Gastrocnemius medialis (tissue), 4 donors: Measurements from ENCODE around the gene CMTM4. TPM values are rescaled to one million over a fixed set of nuclear protein-coding genes. Genes with fewer than 3 reads are reported as not detected.

ENCODE experiments used
- ATAC-seq, 2 donors: fragments of 150-250 bp; one replicate each; pipeline ENCODE4 v1.9.1; 2016
- DNase-seq, 2 donors: peaks; one replicate each; pipeline ENCODE4 v3.0.0-alpha.2; 2019
- H3K27ac ChIP-seq, 4 donors: fragments of 200-600 bp; sonication (generic); 1 replicate in 1 of 4; 2 replicates in 3 of 4; pipeline ENCODE4 v1.5.1; 2016 to 2018; ENCODE audit warnings: mild to moderate bottlenecking in 2 of 4, moderate library complexity in 1 of 4
- H3K27me3 ChIP-seq, 3 donors: fragments of 200-600 bp; sonication (generic) in 2 of 3; 1 replicate in 1 of 3; 2 replicates in 2 of 3; pipeline versions ENCODE4 v1.5.1 to v1.6.0; 2016 to 2019; ENCODE audit warnings: mild to moderate bottlenecking in 1 of 3, moderate library complexity in 1 of 3
- H3K36me3 ChIP-seq, 2 donors: fragments of 200-600 bp; sonication (generic) in 1 of 2; one replicate each; pipeline ENCODE4 v1.5.1; 2017 to 2018
- H3K4me1 ChIP-seq, 2 donors: fragments of 200-600 bp; sonication (generic) in 1 of 2; one replicate each; pipeline ENCODE4 v1.5.1; 2016 to 2017; ENCODE audit warnings: mild to moderate bottlenecking in 2 of 2
- H3K4me3 ChIP-seq, 4 donors: fragments of 200-600 bp; sonication (generic) in 3 of 4; 1 replicate in 1 of 4; 2 replicates in 3 of 4; pipeline ENCODE4 v1.5.1; 2016 to 2019; ENCODE audit warnings: mild to moderate bottlenecking in 2 of 4
- H3K9me3 ChIP-seq, 3 donors: fragments of 200-600 bp; sonication (generic) in 2 of 3; 1 replicate in 1 of 3; 2 replicates in 2 of 3; pipeline ENCODE4 v1.5.1; 2016 to 2019
- POLR2A ChIP-seq, 2 donors: fragments of 450-650 bp; IDR thresholded peaks; one replicate each; pipeline ENCODE4 v1.6.1; 2017; ENCODE audit warnings: antibody characterized with exemption in 2 of 2, mild to moderate bottlenecking in 2 of 2, moderate library complexity in 2 of 2
- in situ Hi-C, 4 donors: fragments of 200-750 bp; cut with MboI; loops; one replicate each; pipeline versions ENCODE4 v1.15.0 to v1.8.0; 2017; ENCODE audit warnings: low sequenced_read_pairs in 4 of 4
- intact Hi-C: fragments of 100-400 bp; cut with DNase I; formaldehyde crosslinking; loops from one replicate; pipeline ENCODE4 v1.15.1; 2023; ENCODE audit warnings: low total_unique reads
- total RNA-seq, 4 donors: library from RNA; depleted of rRNA; stranded (reverse); fragments of >200 nt; gene quantifications; one replicate each; pipeline versions ENCODE4 v1.1.0 to v1.2.3, GENCODE V29; 2016
- TF ChIP-seq, protein P1 (sequence below), 5 experiments: fragments of 450-650 bp in 3 of 5; fragments of 200-600 bp in 2 of 5; sonication (generic) in 2 of 5; IDR thresholded peaks in 4 of 5; conservative IDR thresholded peaks in 1 of 5; 1 replicate in 4 of 5; 2 replicates in 1 of 5; pipeline ENCODE4 v1.5.1; 2016 to 2019; ENCODE audit warnings: antibody characterized with exemption in 5 of 5, mild to moderate bottlenecking in 3 of 5, moderate library complexity in 3 of 5

Gene CMTM4
- total RNA-seq, 4 donors from 2014 or later: 5.7 to 15.0 (median 7.2) TPM

DNA sequence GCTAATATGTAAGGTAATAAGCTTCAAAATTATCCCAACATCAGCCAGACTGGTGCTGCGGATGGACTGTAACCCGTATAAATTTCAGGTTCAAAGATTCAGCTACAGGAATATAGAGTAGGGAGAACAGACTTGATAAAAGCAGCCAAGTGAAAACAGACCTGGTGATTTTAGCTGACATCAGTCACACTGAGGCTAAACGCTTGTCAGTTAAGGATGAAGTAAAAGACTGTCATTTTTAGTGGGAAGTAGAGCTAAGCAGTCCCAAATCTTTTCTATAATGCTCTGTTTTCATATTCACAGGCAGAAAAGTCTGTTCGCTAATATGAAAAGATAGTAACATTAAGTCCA lies 35.4 kb downstream of the CMTM4 start:
- H3K27ac ChIP-seq: peak overlapping the region; percentile 62 to 73 (median 68)
- in situ Hi-C loops (no loop called here), intact Hi-C loops (loop anchor here (1.0 kb wide), 1 partner anchor 35 kb away; the partner anchor contains the start of gene CMTM4)
- no peak for TF ChIP-seq POLR2A (IDR thresholded peaks at IDR 0.05)
- TF ChIP-seq, protein P1, sequence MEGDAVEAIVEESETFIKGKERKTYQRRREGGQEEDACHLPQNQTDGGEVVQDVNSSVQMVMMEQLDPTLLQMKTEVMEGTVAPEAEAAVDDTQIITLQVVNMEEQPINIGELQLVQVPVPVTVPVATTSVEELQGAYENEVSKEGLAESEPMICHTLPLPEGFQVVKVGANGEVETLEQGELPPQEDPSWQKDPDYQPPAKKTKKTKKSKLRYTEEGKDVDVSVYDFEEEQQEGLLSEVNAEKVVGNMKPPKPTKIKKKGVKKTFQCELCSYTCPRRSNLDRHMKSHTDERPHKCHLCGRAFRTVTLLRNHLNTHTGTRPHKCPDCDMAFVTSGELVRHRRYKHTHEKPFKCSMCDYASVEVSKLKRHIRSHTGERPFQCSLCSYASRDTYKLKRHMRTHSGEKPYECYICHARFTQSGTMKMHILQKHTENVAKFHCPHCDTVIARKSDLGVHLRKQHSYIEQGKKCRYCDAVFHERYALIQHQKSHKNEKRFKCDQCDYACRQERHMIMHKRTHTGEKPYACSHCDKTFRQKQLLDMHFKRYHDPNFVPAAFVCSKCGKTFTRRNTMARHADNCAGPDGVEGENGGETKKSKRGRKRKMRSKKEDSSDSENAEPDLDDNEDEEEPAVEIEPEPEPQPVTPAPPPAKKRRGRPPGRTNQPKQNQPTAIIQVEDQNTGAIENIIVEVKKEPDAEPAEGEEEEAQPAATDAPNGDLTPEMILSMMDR (IDR thresholded peaks at IDR 0.05 in 4 of 5, conservative IDR thresholded peaks at IDR 0.05 in 1 of 5): no peak
- no peak overlapping the region for H3K4me3 ChIP-seq
- H3K4me1 ChIP-seq: peaks cover 10 to 17% of the 10 kb centered on the region in 2 donors
- H3K9me3 ChIP-seq: no peaks in the 10 kb centered on the region
- no peaks in the 10 kb centered on the region for H3K36me3 ChIP-seq
- ATAC-seq (peak in 1 of 2 donors; percentile 19), DNase-seq (no peak)
- no peaks in the 10 kb centered on the region for H3K27me3 ChIP-seq

- ATAC-seq (peak; percentile 93 to 97), DNase-seq (peak; percentile 43 to 74)
- no peaks in the 10 kb centered on the region for H3K27me3 ChIP-seq
- peak overlapping the region; percentile 62 to 73 (median 68) for H3K27ac ChIP-seq
- no peak overlapping the region for H3K4me3 ChIP-seq
- H3K36me3 ChIP-seq: no peaks in the 10 kb centered on the region
- peaks cover 10 to 17% of the 10 kb centered on the region in 2 donors for H3K4me1 ChIP-seq
- intact Hi-C loops: loop anchor here (1.0 kb wide), 1 partner anchor 36 kb away; the partner anchor contains the start of gene CMTM4
- in situ Hi-C loops: no loop called here
- H3K9me3 ChIP-seq: no peaks in the 10 kb centered on the region
- TF ChIP-seq POLR2A (IDR thresholded peaks at IDR 0.05): no peak
- TF ChIP-seq, protein P1 (IDR thresholded peaks at IDR 0.05 in 4 of 5, conservative IDR thresholded peaks at IDR 0.05 in 1 of 5): peak in 1 of 5 experiments; percentile 33
Observed at GRCh38 chr16:66660422-66661209, 35.9 kb downstream of the CMTM4 start.

DNA sequence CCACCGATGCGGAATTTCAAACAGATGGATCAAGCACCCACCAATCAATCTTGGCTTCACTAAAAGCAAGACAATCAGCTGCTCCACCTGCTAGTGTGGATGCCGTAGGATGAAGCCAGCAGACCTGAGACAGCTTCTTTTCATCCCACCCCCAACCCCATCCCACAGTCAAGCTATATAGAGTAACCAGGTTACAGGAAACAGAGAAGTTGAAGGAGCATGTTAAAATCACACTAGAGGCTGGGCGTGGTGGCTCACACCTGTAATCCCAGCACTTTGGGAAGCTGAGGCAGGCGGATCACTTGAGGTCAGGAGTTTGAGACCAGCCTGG lies 37.7 kb downstream of the CMTM4 start:
- no peak for ATAC-seq
- no peaks in the 10 kb centered on the region for H3K9me3 ChIP-seq
- no peak for DNase-seq
- H3K4me3 ChIP-seq: no peak overlapping the region
- in situ Hi-C loops: no loop called here
- intact Hi-C loops: no loop called here
- TF ChIP-seq, protein P1 (IDR thresholded peaks at IDR 0.05 in 4 of 5, conservative IDR thresholded peaks at IDR 0.05 in 1 of 5): no peak
- no peak for TF ChIP-seq POLR2A (IDR thresholded peaks at IDR 0.05)
- no peaks in the 10 kb centered on the region for H3K27me3 ChIP-seq
- no peaks in the 10 kb centered on the region for H3K36me3 ChIP-seq
- peaks cover 10 to 17% of the 10 kb centered on the region in 2 donors for H3K4me1 ChIP-seq
- H3K27ac ChIP-seq: no peak overlapping the region

DNA sequence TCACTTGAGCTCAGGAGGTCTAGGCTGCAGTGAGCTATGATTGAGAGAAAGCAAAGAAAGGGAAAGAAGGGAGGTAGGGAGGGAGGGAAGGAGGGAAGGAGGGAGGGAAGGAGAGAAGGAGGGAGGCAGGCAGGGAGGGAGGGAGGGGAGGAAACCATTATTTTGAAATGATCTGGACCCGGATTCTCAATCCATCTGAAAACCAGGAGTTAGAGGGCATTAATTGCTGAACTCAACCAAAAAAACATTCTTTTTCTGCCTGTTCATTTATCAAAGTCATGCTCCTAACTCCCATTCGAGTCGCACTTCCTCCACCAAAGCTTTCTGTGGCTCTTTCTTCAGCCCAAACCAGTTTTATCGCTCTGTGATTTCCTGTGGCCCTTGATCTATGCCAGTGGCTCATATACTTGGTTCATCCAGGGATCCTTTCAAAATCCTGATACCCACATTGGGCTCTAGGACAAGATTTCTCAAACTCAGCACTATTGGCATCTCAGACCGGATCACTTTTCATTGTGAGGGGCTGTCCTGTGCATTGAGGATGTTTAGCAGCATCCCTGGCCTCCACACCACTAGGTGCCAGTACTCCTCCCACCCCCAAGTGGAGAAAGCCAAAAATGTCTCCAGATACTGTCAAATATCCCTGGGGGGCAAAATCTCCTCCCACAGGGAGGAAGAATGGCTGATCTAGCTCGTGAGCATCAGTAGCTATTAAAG lies 38.2 kb downstream of the CMTM4 start:
- no peaks in the 10 kb centered on the region for H3K27me3 ChIP-seq
- H3K4me1 ChIP-seq: peaks cover 10 to 17% of the 10 kb centered on the region in 2 donors
- TF ChIP-seq POLR2A (IDR thresholded peaks at IDR 0.05): no peak
- TF ChIP-seq, protein P1 (IDR thresholded peaks at IDR 0.05 in 4 of 5, conservative IDR thresholded peaks at IDR 0.05 in 1 of 5): no peak
- no peak overlapping the region for H3K27ac ChIP-seq
- H3K4me3 ChIP-seq: no peak overlapping the region
- no peak for ATAC-seq
- intact Hi-C loops: no loop called here
- in situ Hi-C loops: no loop called here
- no peaks in the 10 kb centered on the region for H3K36me3 ChIP-seq
- H3K9me3 ChIP-seq: no peaks in the 10 kb centered on the region
- DNase-seq: no peak
